HCT116 (cell line): ENCODE data around the gene COL5A1. TPM values are rescaled to one million over a fixed set of nuclear protein-coding genes. Genes with fewer than 3 reads are reported as not detected.

Source experiments
- ATAC-seq: fragments of 200-7000 bp; cut with Tn5 transposase; 2 replicates; pipeline ENCODE4 v1.9.1; 2020; ENCODE audit warnings: mild to moderate bottlenecking, moderate library complexity
- BruUV-seq: library from RNA; stranded (reverse); fragments of 400-500 nt; replicated peaks from 2 replicates; lab custom pipeline; 2021; lab: Mats Ljungman, UMichigan
- CTCF ChIA-PET: fragments of 300-600 bp; sonication (Branson Sonifier 250); formaldehyde crosslinking; loops from one replicate; lab custom pipeline; 2021; ENCODE audit warnings: antibody characterized with exemption; lab: Charles Lee
- POLR2A ChIA-PET: fragments of 300-600, 350-600 bp; sonication (Branson Sonifier 250); formaldehyde crosslinking; loops from one replicate; lab custom pipeline; 2021; ENCODE audit warnings: antibody characterized with exemption; lab: Charles Lee
- RAD21 ChIA-PET, 2 experiments: fragments of 300-600 bp; sonication (Branson Sonifier 250); formaldehyde crosslinking; loops; one replicate each; lab custom pipeline; 2023; ENCODE audit warnings: low total read pairs in 2 of 2; ENCODE audit not compliant: uncharacterized antibody in 2 of 2, unreplicated experiment in 2 of 2, low non-redundant PET in 1 of 2; lab: Charles Lee
- DNase-seq: peaks from one replicate; pipeline ENCODE4 v3.0.0-alpha.2; 2010; ENCODE audit warnings: low read depth, low spot score
- H2AFZ ChIP-seq: fragments of 200-600 bp; shearing (Covaris generic), sonication (generic); 2 replicates; pipeline ENCODE4 v1.6.1; 2017; ENCODE audit warnings: low read depth, mixed run types, mixed read lengths, antibody characterized with exemption, low read length; ENCODE audit not compliant: poor library complexity, severe bottlenecking
- H3K27ac ChIP-seq: 2 replicates; pipeline ENCODE4 v1.5.1; 2012; ENCODE audit warnings: low read depth, low read length
- H3K27me3 ChIP-seq: fragments of 200-600 bp; sonication (generic); 2 replicates; pipeline ENCODE4 v1.6.1; 2016; ENCODE audit warnings: mixed run types, low read length, mixed read lengths; ENCODE audit not compliant: insufficient read depth
- H3K36me3 ChIP-seq, 2 experiments: fragments of 200-500 bp in 1 of 2; fragments of 200-600 bp in 1 of 2; sonication (Bioruptor generic) in 1 of 2; sonication (generic) in 1 of 2; 2 replicates each; pipeline versions ENCODE4 v1.5.1 to v1.6.1; 2014 to 2016; ENCODE audit warnings: low read length in 2 of 2, inconsistent platforms in 1 of 2, mixed read lengths in 1 of 2, mixed run types in 1 of 2; ENCODE audit not compliant: insufficient read depth in 2 of 2, control insufficient read depth in 1 of 2
- H3K4me1 ChIP-seq, 2 experiments: fragments of 200-600 bp in 1 of 2; sonication (generic) in 1 of 2; 2 replicates each; pipeline versions ENCODE4 v1.5.1 to v1.6.1; 2012 to 2017; ENCODE audit warnings: low read length in 2 of 2, inconsistent platforms in 1 of 2, mild to moderate bottlenecking in 1 of 2, mixed read lengths in 1 of 2, mixed run types in 1 of 2, moderate library complexity in 1 of 2; ENCODE audit not compliant: insufficient read depth in 2 of 2, control insufficient read depth in 1 of 2
- H3K4me2 ChIP-seq: fragments of 200-600 bp; sonication (generic); 2 replicates; pipeline ENCODE4 v1.6.1; 2017; ENCODE audit warnings: mixed run types, low read length, mixed read lengths
- H3K4me3 ChIP-seq, 2 experiments: fragments of 200-600 bp in 1 of 2; sonication (generic) in 1 of 2; replicated peaks in 1 of 2; 2 replicates each; pipeline ENCODE4 v1.5.1; 2011 to 2016; ENCODE audit warnings: low read length in 2 of 2, control low read depth in 1 of 2, low read depth in 1 of 2, mild to moderate bottlenecking in 1 of 2, mixed read lengths in 1 of 2, mixed run types in 1 of 2
- H3K79me2 ChIP-seq: fragments of 200-600 bp; sonication (generic); 2 replicates; pipeline ENCODE4 v1.6.1; 2017; ENCODE audit warnings: mild to moderate bottlenecking, mixed run types, low read length, moderate library complexity, mixed read lengths; ENCODE audit not compliant: insufficient read depth
- H3K9ac ChIP-seq: fragments of 200-600 bp; sonication (generic); 2 replicates; pipeline ENCODE4 v1.6.1; 2016; ENCODE audit warnings: low read length, mixed read lengths
- H3K9me2 ChIP-seq: fragments of 200-600 bp; sonication (generic), shearing (Covaris generic); 2 replicates; pipeline ENCODE4 v1.6.1; 2017; ENCODE audit warnings: mixed run types, mild to moderate bottlenecking, moderate library complexity; ENCODE audit not compliant: insufficient read depth
- H3K9me3 ChIP-seq, 2 experiments: fragments of 200-500 bp in 1 of 2; fragments of 200-600 bp in 1 of 2; sonication (Bioruptor generic) in 1 of 2; sonication (generic) in 1 of 2; 2 replicates each; pipeline ENCODE4 v1.6.1; 2014 to 2017; ENCODE audit warnings: low read length in 2 of 2, mixed read lengths in 2 of 2, inconsistent platforms in 1 of 2, low read depth in 1 of 2, mild to moderate bottlenecking in 1 of 2, mixed run types in 1 of 2, moderate library complexity in 1 of 2; ENCODE audit not compliant: control insufficient read depth in 1 of 2, insufficient read depth in 1 of 2
- H4K20me1 ChIP-seq: fragments of 200-600 bp; sonication (generic), shearing (Covaris generic); 2 replicates; pipeline ENCODE4 v1.6.1; 2017; ENCODE audit warnings: mixed run types, mild to moderate bottlenecking, moderate library complexity; ENCODE audit not compliant: insufficient read depth
- ATF3 ChIP-seq: IDR thresholded peaks from 2 replicates; pipeline ENCODE4 v1.6.1; 2012
- CBX3 ChIP-seq: IDR thresholded peaks from 2 replicates; pipeline ENCODE4 v1.6.1; 2012; ENCODE audit warnings: low read depth
- CEBPB ChIP-seq: IDR thresholded peaks from 2 replicates; pipeline ENCODE4 v1.6.1; 2012; ENCODE audit warnings: low read depth
- CTCF ChIP-seq, 3 experiments: fragments of 200-600 bp in 1 of 3; sonication (generic) in 1 of 3; IDR thresholded peaks in 2 of 3; conservative IDR thresholded peaks in 1 of 3; 2 replicates each; pipeline ENCODE4 v1.5.1; 2012 to 2017; ENCODE audit warnings: low read depth in 2 of 3, low read length in 2 of 3, antibody characterized with exemption in 1 of 3, borderline replicate concordance in 1 of 3, control low read depth in 1 of 3, mild to moderate bottlenecking in 1 of 3, mixed read lengths in 1 of 3, mixed run types in 1 of 3, moderate library complexity in 1 of 3; ENCODE audit not compliant: insufficient read depth in 1 of 3
- EZH2 ChIP-seq: fragments of 200-600 bp; sonication (generic); IDR thresholded peaks from 2 replicates; pipeline ENCODE4 v1.6.1; 2017; ENCODE audit warnings: antibody characterized with exemption, mixed run types
- EZH2phosphoT487 ChIP-seq: fragments of 200-600 bp; IDR thresholded peaks from 2 replicates; pipeline ENCODE4 v1.6.1; 2018; ENCODE audit warnings: antibody characterized with exemption, borderline replicate concordance
- FOSL1 ChIP-seq: IDR thresholded peaks from 2 replicates; pipeline ENCODE4 v1.6.1; 2012; ENCODE audit warnings: low read depth
- JUND ChIP-seq: IDR thresholded peaks from 2 replicates; pipeline ENCODE4 v1.6.1; 2012
- POLR2A ChIP-seq: IDR thresholded peaks from 2 replicates; pipeline ENCODE4 v1.7.0; 2011; ENCODE audit warnings: borderline replicate concordance; ENCODE audit not compliant: insufficient read depth, insufficient read length; ENCODE audit errors: extremely low read depth
- REST ChIP-seq: IDR thresholded peaks from 2 replicates; pipeline ENCODE4 v1.6.1; 2012; ENCODE audit warnings: low read depth
- SIN3A ChIP-seq: IDR thresholded peaks from 2 replicates; pipeline ENCODE4 v1.6.1; 2012; ENCODE audit warnings: low read depth
- SP1 ChIP-seq: IDR thresholded peaks from 2 replicates; pipeline ENCODE4 v1.6.1; 2012; ENCODE audit warnings: low read depth
- YY1 ChIP-seq: IDR thresholded peaks from 2 replicates; pipeline ENCODE4 v1.6.1; 2011; ENCODE audit warnings: low read length, low read depth, moderate library complexity, mild to moderate bottlenecking; ENCODE audit not compliant: insufficient replicate concordance; ENCODE audit errors: extremely low read depth
- ZFX ChIP-seq: fragments of 450-650 bp; IDR thresholded peaks from 2 replicates; pipeline ENCODE4 v1.6.1; 2017
- ZNF274 ChIP-seq: fragments of 200-500 bp; sonication (Bioruptor generic); IDR thresholded peaks from 2 replicates; pipeline ENCODE4 v1.6.1; 2014; ENCODE audit warnings: mild to moderate bottlenecking, low read depth, low read length, inconsistent platforms
- intact Hi-C: fragments of 100-400 bp; cut with micrococcal nuclease; formaldehyde crosslinking; loops from 2 replicates; pipeline ENCODE4 v1.10.0; 2022
- total RNA-seq: library from RNA; stranded (reverse); gene quantifications from one replicate; pipeline ENCODE4 v1.2.1, GENCODE V29; 2021; ENCODE audit not compliant: unreplicated experiment
- TF ChIP-seq, protein P1 (sequence below): IDR thresholded peaks from 2 replicates; pipeline ENCODE4 v1.6.1; 2012

Gene COL5A1
- total RNA-seq, 1 experiment from 2014 or later: 0.30 TPM

- ChIA-PET CTCF (no interaction called here), POLR2A (no interaction called here), RAD21 (no interaction called here)
- Histone ChIP-seq H3K4me1 (peaks cover 2 to 14% of the 10 kb centered on the region in 2 experiments; a peak in 2 of 4 replicates), H3K9me2 (no peaks in the 10 kb centered on the region), H3K4me2 (no peak overlapping the region), H3K27ac (no peak overlapping the region), H4K20me1 (no peaks in the 10 kb centered on the region), H3K4me3 (no peak overlapping the region), H3K9ac (no peak overlapping the region), H3K79me2 (no peaks in the 10 kb centered on the region), H2AFZ (no peak overlapping the region), H3K27me3 (peaks cover 24% of the 10 kb centered on the region; the same call in 1 of the 2 replicates), H3K36me3 (no peaks in the 10 kb centered on the region), H3K9me3 (no peaks in the 10 kb centered on the region; a peak in 1 of 4 replicates)
- intact Hi-C loops: no loop called here
- DNase-seq: no peak
- no peak for TF ChIP-seq ATF3
- BruUV-seq: no TSS peak
- ATAC-seq: no peak
These were observed 27.9 kb downstream of the COL5A1 start for GRCh38 chr9:134669399-134669955.

DNA sequence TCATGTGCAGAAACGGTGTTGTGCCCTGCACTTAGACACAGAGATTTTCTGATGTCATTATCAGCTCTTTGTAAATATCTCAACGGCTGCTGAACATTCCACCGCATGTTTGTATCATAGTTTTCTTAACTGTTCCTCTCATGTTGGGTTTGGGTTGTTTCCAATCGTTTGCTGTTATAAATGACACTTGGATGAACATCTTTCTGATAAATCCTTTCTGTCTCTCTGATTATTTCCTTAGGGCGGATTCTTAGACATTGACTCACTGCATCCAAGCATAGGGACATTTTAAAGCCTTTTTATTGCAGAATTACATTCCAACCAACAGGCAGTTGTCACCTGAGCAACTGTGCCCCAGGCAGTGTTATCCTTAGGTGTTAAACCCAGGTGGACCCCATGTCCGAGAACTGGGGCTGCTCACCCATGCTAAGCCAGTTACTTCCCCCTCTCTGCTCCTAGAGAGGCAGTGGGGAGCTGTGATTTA lies 28.5 kb downstream of the COL5A1 start:
- POLR2A ChIA-PET: no interaction called here
- H3K4me1 ChIP-seq: peaks cover 2 to 14% of the 10 kb centered on the region in 2 experiments; a peak in 2 of 4 replicates
- no peak overlapping the region for H3K9ac ChIP-seq
- BruUV-seq: no TSS peak
- no peak for TF ChIP-seq ZFX
- TF ChIP-seq JUND: no peak
- no peak for TF ChIP-seq SIN3A
- no peak for TF ChIP-seq FOSL1
- no peak for TF ChIP-seq EZH2phosphoT487
- TF ChIP-seq CEBPB: no peak
- no peak for TF ChIP-seq CBX3
- TF ChIP-seq REST: no peak
- no peak for TF ChIP-seq CTCF (IDR thresholded peaks at IDR 0.05 in 2 of 3, conservative IDR thresholded peaks at IDR 0.05 in 1 of 3; ENCODE audit: borderline replicate concordance in 1 of 3, insufficient read depth in 1 of 3, low read depth in 2 of 3, low read length in 2 of 3)
- no peak for TF ChIP-seq YY1
- no peak for TF ChIP-seq SP1
- no peak for TF ChIP-seq ZNF274
- TF ChIP-seq, protein P1, sequence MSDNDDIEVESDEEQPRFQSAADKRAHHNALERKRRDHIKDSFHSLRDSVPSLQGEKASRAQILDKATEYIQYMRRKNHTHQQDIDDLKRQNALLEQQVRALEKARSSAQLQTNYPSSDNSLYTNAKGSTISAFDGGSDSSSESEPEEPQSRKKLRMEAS: no peak
- no peak for TF ChIP-seq POLR2A
- TF ChIP-seq EZH2: no peak
- H3K36me3 ChIP-seq: no peaks in the 10 kb centered on the region
- no peaks in the 10 kb centered on the region for H4K20me1 ChIP-seq
- no peak overlapping the region for H2AFZ ChIP-seq
- no peak for ATAC-seq
- H3K27me3 ChIP-seq: peaks cover 24% of the 10 kb centered on the region; the same call in 1 of the 2 replicates
- CTCF ChIA-PET: no interaction called here
- no peaks in the 10 kb centered on the region for H3K9me2 ChIP-seq
- H3K27ac ChIP-seq: no peak overlapping the region
- intact Hi-C loops: no loop called here
- no peaks in the 10 kb centered on the region for H3K79me2 ChIP-seq
- DNase-seq: no peak
- RAD21 ChIA-PET: no interaction called here
- H3K9me3 ChIP-seq: no peaks in the 10 kb centered on the region; a peak in 1 of 4 replicates
- H3K4me3 ChIP-seq: no peak overlapping the region
- H3K4me2 ChIP-seq: no peak overlapping the region
